Measurements from ENCODE around the gene FAM171A1. TPM values are rescaled to one million over a fixed set of nuclear protein-coding genes. Genes with fewer than 3 reads are reported as not detected.
"Not testable (repeated sequence)": the region's sequence is repeated elsewhere in the genome, so short reads cannot be mapped to it uniquely, and the experiment has no call there.

The FAM171A1 gene
- total and polyA plus RNA-seq, 12 donors: 3.5 to 14.1 (median 5.7) TPM

DNA sequence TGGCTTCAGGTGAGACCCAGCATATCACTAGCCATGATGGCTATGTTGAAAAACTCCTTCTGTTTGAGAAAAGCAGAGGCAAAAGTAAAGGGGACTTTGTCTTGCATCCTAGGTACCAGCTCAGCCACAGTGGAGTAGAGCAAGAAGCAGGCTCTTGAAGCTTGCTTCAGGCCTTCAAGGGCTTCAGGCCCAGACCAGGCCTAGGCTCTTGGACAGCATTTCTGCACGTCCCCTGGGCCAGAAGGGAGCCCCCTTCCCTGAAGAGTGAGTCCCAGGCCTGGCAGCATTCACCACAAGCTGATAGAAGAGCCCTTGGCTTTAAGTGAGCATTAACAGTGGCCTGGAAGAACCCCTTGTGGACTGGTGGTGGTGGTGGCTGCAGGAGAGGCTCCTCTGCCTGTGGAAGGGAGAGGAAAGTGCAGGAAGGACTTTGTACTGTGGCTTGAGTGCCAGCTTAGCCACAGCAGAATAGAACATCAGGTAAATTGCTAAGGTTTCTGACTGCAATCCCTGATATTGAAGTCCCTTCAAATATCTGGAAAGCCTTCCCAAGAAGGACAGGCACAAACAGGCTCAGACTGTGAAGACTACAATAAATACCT is 28.1 kb upstream of the FAM171A1 start:
- intact Hi-C loops (cut with DNase I): no loop called here
- Histone ChIP-seq H3K27ac (no peak overlapping the region), H3K27me3 (no peaks in the 10 kb centered on the region), H3K9me3 (replicated peaks in 1 of 3) (no peaks in the 10 kb centered on the region), H3K4me1 (replicated peaks in 1 of 2) (no peaks in the 10 kb centered on the region), H3K36me3 (replicated peaks in 1 of 2) (no peaks in the 10 kb centered on the region), H3K4me3 (no peak overlapping the region)
- TF ChIP-seq, protein P1, sequence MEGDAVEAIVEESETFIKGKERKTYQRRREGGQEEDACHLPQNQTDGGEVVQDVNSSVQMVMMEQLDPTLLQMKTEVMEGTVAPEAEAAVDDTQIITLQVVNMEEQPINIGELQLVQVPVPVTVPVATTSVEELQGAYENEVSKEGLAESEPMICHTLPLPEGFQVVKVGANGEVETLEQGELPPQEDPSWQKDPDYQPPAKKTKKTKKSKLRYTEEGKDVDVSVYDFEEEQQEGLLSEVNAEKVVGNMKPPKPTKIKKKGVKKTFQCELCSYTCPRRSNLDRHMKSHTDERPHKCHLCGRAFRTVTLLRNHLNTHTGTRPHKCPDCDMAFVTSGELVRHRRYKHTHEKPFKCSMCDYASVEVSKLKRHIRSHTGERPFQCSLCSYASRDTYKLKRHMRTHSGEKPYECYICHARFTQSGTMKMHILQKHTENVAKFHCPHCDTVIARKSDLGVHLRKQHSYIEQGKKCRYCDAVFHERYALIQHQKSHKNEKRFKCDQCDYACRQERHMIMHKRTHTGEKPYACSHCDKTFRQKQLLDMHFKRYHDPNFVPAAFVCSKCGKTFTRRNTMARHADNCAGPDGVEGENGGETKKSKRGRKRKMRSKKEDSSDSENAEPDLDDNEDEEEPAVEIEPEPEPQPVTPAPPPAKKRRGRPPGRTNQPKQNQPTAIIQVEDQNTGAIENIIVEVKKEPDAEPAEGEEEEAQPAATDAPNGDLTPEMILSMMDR (IDR thresholded peaks at IDR 0.05): no peak
- TF ChIP-seq POLR2A (IDR thresholded peaks at IDR 0.05): no peak
- 40 to 74% (median 46%) methylated on average over 1 of the region's 1 CpG; no CpG with 5 or more reads in 1 of the 4 donors for WGBS, 4 donors
- DNase-seq: no peak

DNA sequence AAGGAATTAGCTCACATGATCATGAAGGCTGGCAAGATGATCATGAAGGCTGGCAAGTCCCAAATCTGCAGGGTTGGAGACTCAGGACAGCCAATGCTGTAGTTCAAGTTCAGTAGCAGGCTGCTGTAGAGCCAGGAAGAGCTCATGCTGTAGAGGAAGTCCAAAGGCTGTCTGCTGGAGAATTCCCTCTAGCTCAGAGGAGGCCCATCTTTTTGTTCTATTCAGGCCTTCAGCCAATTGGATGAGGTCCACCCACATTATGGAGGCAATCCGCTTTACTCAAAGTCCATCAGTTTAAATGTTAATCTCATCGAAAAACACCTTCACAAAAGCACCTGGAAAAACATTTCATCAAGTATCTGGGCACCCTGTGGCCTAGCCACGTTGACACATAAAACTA is 24.8 kb upstream of the FAM171A1 start:
- intact Hi-C loops (cut with DNase I): no loop called here
- H3K27ac ChIP-seq: no peak overlapping the region
- TF ChIP-seq POLR2A (IDR thresholded peaks at IDR 0.05): no peak
- TF ChIP-seq, protein P1 (IDR thresholded peaks at IDR 0.05): no peak
- no peak for DNase-seq
- H3K36me3 ChIP-seq (replicated peaks in 1 of 2): no peaks in the 10 kb centered on the region
- H3K4me3 ChIP-seq: no peak overlapping the region
- WGBS, 4 donors: 83 to 89% (median 85%) methylated on average over 3 of the region's 3 CpGs
- no peaks in the 10 kb centered on the region for H3K4me1 ChIP-seq (replicated peaks in 1 of 2)
- no peaks in the 10 kb centered on the region for H3K9me3 ChIP-seq (replicated peaks in 1 of 3)
- H3K27me3 ChIP-seq: no peaks in the 10 kb centered on the region

DNA sequence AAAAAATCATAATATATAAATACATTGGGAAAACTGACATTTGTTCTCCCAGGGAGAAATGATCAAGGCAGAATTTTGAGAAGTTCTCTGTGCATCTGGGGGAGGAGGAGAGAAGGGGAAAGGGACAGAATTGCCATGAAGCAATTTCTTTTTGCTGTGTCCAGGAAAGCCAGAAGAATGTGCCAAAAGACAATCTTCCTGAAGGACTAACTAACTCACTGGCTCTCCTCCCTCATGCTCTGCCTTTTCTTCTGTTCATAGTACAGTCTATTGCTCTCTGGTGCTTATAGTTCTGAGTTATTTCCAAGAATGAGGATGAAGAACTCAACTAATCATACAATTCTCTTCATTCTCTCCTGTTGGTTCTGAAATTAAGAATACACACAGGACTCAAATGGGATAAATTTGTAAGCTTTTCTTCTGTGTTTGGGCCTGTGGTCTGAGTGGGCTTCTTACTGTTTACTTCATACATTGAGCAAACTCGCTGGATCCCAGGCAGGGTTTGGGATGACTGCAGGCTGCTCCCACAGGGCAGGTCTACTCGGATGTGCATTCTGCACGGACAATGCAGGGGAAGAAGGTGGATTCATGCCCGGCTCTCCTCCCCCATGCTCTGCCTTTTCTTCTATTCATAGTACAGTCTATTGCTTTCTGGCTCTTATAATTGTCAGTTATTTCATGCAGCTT is 22.2 kb upstream of the FAM171A1 start:
- H3K4me1 ChIP-seq (replicated peaks in 1 of 2): no peaks in the 10 kb centered on the region
- no peaks in the 10 kb centered on the region for H3K27me3 ChIP-seq
- TF ChIP-seq POLR2A (IDR thresholded peaks at IDR 0.05): no peak
- TF ChIP-seq, protein P1 (IDR thresholded peaks at IDR 0.05): no peak
- 74 to 84% (median 78%) methylated on average over 4 of the region's 4 CpGs for WGBS, 4 donors
- H3K36me3 ChIP-seq (replicated peaks in 1 of 2): no peaks in the 10 kb centered on the region
- H3K9me3 ChIP-seq (replicated peaks in 1 of 3): no peaks in the 10 kb centered on the region
- intact Hi-C loops (cut with DNase I): no loop called here
- DNase-seq: no peak
- H3K4me3 ChIP-seq: no peak overlapping the region
- no peak overlapping the region for H3K27ac ChIP-seq

DNA sequence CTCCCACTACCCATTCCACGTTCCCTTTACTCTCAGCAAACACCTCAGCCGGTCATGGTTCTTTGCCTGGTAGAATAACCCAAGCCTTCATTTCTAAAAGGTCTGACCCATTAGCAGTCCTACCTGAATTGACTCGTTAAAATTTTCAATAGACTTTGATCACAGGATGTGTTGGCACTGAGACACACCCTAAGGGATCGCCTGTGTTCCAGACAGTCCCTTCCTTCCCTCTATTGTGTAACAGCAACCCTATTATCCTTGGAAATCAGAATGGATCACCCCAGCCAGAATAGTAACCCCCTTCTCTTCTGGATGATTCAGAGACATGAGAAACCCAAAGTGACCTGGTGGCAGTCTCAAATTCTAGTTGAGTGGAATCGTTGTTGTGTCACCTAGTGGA is 20.4 kb upstream of the FAM171A1 start:
- Histone ChIP-seq H3K27me3 (no peaks in the 10 kb centered on the region), H3K27ac (no peak overlapping the region), H3K4me3 (no peak overlapping the region), H3K9me3 (replicated peaks in 1 of 3) (no peaks in the 10 kb centered on the region), H3K36me3 (replicated peaks in 1 of 2) (no peaks in the 10 kb centered on the region), H3K4me1 (replicated peaks in 1 of 2) (no peaks in the 10 kb centered on the region)
- TF ChIP-seq, protein P1 (IDR thresholded peaks at IDR 0.05): no peak
- no peak for TF ChIP-seq POLR2A (IDR thresholded peaks at IDR 0.05)
- WGBS, 4 donors: 68 to 83% (median 72%) methylated on average over 5 of the region's 5 CpGs
- DNase-seq: no peak
- intact Hi-C loops (cut with DNase I): no loop called here

DNA sequence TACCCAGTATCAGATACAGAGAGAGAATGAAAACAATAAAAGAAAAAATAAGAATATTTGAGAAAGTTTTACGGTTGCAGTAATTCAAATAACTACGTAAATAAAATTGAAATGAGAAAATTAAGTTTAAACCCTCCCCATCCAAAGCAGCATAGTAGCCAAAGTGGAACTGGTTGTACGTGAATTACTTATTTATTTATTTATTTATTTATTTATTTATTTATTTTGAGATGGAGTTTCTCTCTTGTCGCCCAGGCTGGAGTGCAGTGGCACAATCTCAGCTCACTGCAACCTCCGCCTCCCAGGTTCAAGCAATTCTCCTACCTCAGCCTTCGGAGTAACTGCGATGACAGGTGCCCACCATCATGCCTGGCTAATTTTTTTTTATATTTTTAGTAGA is 17.1 kb upstream of the FAM171A1 start:
- H3K4me3 ChIP-seq; H3K27me3 ChIP-seq; intact Hi-C loops (cut with DNase I); H3K9me3 ChIP-seq (replicated peaks in 1 of 3); H3K4me1 ChIP-seq (replicated peaks in 1 of 2); H3K36me3 ChIP-seq (replicated peaks in 1 of 2); H3K27ac ChIP-seq; DNase-seq: not testable (repeated sequence)
- 85 to 96% (median 90%) methylated on average over 7 of the region's 7 CpGs for WGBS, 4 donors
